NCI-H1105 (cell line): ENCODE data around the gene TMEM114.

Experiments used
- DNase-seq: peaks from one replicate; lab custom pipeline; 2025; lab: John Stamatoyannopoulos, UW

TMEM114 gene

GRCh38 chr16:8589900-8590688 lies at the start of gene TMEM114:
TSS of gene TMEM114 (minus strand) at chr16:8590511. CDS start at chr16:8589838, 673 bp downstream.
- no peak for DNase-seq

DNA sequence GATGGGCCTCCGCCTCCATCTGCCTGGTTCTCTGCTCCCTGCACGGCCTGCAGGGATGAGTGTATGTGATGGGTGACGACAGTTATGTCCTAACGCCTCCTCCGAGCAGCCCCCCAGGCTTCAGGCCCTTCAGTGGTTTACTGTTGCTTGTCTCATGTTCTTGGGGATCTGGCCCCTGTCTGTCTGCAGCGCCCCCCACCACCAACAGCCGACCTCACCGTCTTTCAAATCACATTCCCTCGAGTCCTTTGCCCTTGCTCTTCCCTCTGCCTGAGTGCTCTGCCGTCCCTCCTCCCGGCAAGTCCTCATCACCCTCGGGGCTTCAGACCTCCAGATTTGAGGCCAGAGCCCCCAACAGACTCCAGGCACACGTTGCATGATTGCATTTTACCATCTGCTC lies 49.4 kb upstream of the TMEM114 start:
- no peak for DNase-seq

- no peak for DNase-seq
Measured at GRCh38 chr16:8634991-8635736, 44.9 kb upstream of the TMEM114 start.

DNA sequence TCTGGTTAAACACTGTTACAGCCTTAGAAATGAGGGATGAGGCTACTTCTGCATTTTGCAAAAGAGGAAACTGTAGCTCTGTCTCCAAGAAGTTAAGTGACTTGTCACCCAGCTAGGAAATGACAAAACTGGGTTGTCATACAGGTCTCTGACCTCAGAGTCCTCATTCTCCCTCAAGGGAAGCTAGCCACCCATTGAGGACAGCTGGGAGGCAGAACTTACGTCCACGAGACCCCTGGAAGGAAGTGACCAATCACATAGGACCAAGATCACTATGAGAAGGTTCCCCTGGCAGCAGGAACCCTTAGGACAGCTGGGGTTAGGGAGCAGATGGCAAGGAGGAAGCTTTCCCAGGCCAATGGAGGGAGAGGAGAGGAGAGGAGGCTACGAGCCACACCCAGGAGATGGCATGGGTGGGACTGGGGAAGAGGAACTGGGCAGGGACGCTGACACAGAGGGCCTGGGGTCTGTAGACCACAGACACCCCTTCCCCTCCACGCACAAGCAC lies 42.4 kb upstream of the TMEM114 start:
- no peak for DNase-seq

GRCh38 chr16:8631818-8632465 lies 41.6 kb upstream of the TMEM114 start:
- no peak for DNase-seq

GRCh38 chr16:8631373-8631772 lies 41.1 kb upstream of the TMEM114 start:
- DNase-seq: no peak

DNA sequence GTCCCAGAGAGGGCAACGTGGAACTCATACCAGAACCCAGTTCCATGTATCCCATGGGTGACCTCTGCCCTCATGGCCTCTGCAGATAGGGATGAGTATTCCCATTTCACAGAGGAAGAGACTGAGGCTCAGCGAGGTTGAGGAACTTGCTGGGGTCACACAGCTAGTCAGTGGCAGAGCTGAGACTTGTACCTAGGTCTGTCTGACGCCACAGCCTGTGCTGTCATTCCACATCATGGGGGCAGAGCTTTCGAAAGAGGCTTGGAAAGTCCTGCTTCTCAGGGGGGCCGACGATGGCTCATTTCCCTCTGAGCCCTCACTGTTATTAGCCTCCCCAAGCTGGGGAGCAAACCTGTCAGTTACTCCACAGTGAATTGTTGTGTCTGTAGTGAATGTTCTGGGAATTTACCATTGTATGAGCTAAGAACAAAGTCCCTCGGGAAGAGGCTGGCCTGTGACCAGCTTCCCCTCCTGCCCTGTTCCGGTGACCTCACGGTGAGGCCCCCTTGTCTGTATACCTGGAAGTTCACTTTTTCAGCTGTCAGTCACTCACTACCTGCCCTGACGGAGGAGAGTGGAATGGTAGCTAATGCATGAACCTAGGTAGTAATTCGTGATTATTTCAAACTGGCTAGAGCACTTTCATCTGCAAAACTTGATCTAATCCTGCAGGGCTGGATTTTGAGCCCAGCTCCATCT lies 40.1 kb upstream of the TMEM114 start:
- no peak for DNase-seq

DNA sequence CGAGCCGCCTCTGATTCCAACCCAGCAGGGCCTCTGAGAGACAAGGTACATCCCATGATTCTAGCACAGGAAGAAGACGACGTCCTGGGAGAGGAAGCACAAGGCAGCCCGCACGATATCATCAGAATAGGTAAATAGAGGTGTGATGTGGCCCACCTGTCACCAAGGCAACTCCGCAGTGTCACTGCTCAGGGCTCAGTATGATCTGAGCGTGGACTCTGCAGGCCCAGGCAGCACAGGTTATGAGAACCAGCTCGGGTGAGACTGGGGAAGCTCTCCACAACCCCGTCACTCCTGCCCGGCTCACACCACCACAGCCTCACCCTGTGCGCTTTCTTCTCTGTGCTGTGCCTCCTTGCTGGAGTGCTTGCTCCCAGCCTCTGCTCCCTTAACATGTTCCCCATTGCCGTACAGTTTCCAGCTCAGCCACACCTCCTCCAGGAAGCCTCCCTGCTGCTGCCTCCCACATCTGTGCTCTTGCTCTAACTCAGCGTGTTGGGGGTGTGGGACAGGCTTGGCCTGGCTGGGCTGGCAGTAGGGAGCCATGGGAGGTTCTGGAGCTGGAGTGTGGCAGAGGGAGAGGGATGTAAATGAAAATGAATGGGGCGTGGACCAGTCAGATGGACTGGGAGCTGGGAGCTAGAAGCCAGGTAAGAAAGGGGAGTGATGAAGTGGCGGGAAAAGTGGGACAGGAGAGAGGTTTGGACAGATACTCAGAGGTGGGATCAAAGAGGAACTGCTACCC lies 38.8 kb upstream of the TMEM114 start:
- no peak for DNase-seq

- DNase-seq: no peak
Measured at GRCh38 chr16:8627456-8627855, 37.1 kb upstream of the TMEM114 start.

GRCh38 chr16:8626946-8627345 lies 36.6 kb upstream of the TMEM114 start:
- DNase-seq: no peak

DNA sequence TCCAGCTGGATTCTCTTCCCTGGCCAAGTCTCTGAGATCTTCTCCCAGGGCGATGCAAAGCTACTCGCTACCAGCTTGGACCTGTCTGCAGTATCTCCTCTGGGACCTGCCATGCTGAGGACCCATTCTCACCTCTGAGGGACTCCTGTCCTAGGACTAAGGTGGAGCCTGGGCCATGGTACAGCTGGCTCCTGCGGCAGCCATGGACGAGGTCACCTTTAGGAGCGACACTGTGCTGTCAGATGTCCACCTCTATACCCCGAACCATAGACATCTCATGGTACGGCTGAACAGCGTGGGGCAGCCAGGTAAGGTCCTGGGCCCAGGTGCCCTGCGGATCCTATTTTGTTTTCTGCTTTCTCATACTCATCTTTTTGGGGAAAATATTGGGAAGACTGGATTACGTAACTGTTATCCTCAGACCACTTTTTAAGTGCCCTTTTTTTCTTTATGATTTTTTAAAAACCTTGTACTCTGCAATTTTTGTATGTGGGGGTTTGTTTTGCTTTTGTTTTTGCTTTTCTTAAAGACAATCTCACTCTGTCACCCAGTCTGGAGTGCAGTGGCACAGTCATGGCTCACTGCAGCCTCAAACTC lies 35.3 kb upstream of the TMEM114 start:
- no peak for DNase-seq

- DNase-seq: no peak
Measured at GRCh38 chr16:8623634-8624033, 33.3 kb upstream of the TMEM114 start.

DNA sequence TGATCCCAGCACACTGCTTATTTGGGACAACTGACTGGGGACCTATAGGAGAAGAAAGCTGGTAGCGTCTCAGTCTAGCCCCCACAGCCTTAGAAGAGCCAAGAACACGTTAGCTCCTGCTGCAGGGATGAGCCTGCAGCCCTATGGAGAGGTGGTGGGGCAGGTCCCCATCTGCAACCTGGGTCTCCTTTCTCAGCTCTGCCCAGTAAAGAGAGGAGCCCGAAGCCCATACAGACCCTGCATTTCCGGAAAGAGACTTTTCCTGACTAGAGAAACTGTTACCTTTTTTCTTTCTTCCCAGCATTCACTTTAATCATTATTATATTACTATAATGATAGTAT lies 32.0 kb upstream of the TMEM114 start:
- no peak for DNase-seq

- peak; percentile 76 for DNase-seq
Measured at GRCh38 chr16:8621572-8622314, 31.4 kb upstream of the TMEM114 start, which contains the start of gene METTL22. TSS of gene METTL22 (plus strand) at chr16:8621698. CDS start at chr16:8625666, 3,968 bp downstream.

DNA sequence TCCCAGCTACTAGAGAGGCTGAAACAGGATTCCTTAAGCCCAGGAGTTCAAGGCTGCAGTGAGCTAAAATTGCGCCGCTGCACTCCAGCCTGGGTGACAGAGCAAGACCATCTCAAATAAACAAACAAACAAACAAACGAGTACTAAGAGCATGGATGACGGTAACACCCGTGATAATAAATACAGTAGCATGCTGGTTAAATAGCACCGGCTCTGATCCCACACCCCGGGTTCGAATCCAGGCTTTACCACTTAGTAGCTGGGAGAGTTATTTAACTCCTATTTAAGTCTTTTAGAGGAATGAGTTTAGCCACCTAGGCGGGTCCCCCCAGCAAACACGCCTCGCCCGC lies 30.9 kb upstream of the TMEM114 start:
- DNase-seq: no peak

GRCh38 chr16:8620535-8620934 lies 30.2 kb upstream of the TMEM114 start:
- DNase-seq: no peak

DNA sequence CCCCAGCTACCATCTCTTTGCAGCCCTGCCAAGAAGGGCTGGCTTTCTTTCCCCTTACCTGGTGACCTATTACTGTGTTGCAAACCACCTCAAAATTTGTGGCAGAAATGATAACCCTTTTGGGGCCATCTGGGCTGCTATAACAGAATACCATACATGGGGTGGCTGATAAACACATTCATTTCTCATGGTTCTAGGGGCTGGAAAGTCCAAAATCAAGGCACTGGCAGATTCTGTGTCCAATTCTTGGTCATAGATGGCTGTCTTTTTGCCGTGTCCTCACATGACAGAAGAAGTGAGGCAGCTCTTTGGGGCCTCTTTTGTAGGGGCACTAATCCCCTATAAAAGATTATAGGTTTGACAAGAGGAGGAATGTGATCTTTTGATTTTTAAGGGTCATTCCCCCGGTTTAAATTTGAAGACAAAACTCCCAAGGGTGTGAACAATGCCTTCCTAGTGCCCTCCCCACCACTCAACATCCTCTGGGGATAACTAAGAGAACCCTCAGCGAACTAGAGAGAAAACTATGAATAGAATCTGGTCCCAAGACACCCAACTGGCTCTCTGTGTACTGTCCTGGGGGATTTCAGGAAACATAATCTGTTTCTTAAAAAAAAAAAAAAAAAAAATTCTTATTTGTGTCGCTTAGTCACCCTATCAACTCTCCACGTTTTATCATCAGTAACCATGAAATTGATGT lies 29.5 kb upstream of the TMEM114 start:
- no peak for DNase-seq

DNA sequence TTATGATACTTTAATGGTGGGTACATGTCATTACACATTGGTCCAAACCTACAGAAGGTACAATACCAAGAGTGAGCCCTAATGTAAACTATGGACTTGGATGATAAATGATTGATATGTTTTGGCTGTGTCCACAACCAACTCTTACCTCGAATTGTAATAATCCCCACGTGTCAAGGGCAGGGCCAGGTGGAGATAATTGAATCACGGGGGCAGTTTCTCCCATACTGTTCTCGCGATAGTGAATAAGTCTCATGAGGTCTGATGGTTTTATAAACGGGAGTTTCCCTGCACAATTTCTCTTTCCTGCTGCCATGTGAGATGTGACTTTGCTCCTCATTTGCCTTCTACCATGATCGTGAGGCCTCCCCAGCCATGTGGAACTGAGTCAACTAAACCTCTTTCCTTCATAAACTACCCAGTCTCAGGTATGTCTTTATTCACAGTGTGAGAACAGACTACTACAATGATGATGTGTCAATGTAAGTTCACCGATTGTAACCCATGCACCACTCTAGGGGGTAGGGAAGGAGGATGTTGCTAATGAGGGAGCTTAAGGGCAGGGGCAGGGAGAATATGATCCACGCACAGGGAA lies 24.2 kb upstream of the TMEM114 start:
- no peak for DNase-seq

GRCh38 chr16:8611886-8612600 lies 21.7 kb upstream of the TMEM114 start:
- no peak for DNase-seq
